ENCODE data around the gene SSC5D.

GRCh38 chr19:55528030-55528803 lies 40.0 kb downstream of the SSC5D start:
- peak; percentile 22; the same call in 1 of the 2 replicates for TF ChIP-seq CTCF (conservative IDR thresholded peaks at IDR 0.05; ENCODE audit: low read depth, low read length)
- peak; percentile 23; the same call in 1 of the 2 replicates for TF ChIP-seq RAD21 (IDR thresholded peaks at IDR 0.05; ENCODE audit: low read length)
- TF ChIP-seq POLR2A (IDR thresholded peaks at IDR 0.05; ENCODE audit: low read depth, low read length): no peak
- no peak for TF ChIP-seq FOS (IDR thresholded peaks at IDR 0.05; ENCODE audit: low read depth, low read length)
- no peak for TF ChIP-seq CEBPB (IDR thresholded peaks at IDR 0.05; ENCODE audit: low read depth, low read length)
- no peak for TF ChIP-seq RFX5 (IDR thresholded peaks at IDR 0.05; ENCODE audit: low read depth, low read length)

Measured in IMR-90 (cell line).